ENCODE measurements around the gene LRRFIP1.
"Not testable (repeated sequence)": the region's sequence is repeated elsewhere in the genome, so short reads cannot be mapped to it uniquely, and the experiment has no call there.

The LRRFIP1 gene

GRCh38 chr2:237765875-237766274 lies 138.5 kb downstream of the LRRFIP1 start:
- no peak for DNase-seq (ENCODE audit: low read depth in 1 of 2, low spot score in 1 of 2)

DNA sequence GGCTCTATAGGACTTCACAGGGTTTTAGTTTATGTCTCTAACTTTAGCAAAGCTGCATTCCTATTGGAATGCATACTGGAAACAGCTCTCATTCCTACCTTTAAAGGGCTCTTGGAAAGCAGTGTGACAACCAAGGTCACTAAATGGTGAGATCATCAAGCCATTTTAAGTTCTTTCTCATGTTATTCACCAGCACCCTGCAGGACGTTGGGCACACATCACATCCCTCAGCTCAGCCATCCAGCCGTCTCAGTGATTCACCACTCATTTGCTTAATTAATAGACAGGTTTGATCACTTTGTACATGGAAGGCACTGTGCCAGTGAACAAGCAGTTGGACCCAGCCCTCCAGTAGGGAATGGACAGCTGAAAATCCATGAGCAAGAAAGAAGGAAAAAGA lies 139.0 kb downstream of the LRRFIP1 start:
- no peak for DNase-seq (ENCODE audit: low read depth in 1 of 2, low spot score in 1 of 2)

- DNase-seq (ENCODE audit: low read depth in 1 of 2, low spot score in 1 of 2) = no peak
These were observed 145.1 kb downstream of the LRRFIP1 start for GRCh38 chr2:237772513-237772912.

GRCh38 chr2:237773826-237774225 lies 146.4 kb downstream of the LRRFIP1 start:
- DNase-seq (ENCODE audit: low read depth in 1 of 2, low spot score in 1 of 2) = no peak

DNA sequence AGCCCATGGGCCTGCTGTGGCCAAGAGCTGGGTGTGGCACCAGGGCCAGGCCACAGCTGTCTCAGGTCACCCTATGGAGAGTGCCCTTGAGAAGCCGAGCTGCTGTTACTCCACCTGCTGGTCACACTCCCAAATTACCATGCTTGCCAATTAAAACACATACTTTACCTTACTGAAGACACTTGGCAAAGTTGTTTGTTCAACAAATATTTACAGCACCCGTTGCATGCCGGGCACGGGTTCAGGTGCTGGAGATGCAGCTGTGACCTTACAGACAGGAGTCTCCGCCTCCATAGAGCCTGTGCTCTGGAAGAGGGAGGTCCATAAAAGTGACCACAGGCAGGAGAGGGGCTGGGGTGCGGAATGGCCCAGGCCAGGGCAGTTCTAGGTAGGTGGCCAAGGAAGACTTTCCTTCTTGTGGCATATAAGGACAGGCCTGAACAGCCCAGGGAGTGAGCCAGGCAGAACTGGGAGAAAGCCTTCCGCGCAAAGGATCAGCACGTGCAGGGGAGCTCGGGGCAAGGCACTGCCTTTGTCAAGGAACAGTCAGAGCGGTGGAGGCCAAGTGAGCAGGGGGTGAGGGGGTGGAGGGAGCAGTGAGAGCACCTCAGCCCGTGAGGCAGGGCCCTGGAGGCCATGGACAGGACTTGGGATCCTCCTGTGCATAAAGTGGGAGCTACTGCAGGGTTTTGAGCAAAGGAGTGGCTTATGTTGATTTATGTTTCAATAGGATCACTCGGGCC lies 147.6 kb downstream of the LRRFIP1 start:
- DNase-seq (ENCODE audit: low read depth in 1 of 2, low spot score in 1 of 2) = peak in 1 of 2 donors; percentile 8

GRCh38 chr2:237779521-237779920 lies 152.1 kb downstream of the LRRFIP1 start:
- no peak for DNase-seq (ENCODE audit: low read depth in 1 of 2, low spot score in 1 of 2)

GRCh38 chr2:237782181-237782580 lies 154.8 kb downstream of the LRRFIP1 start:
- DNase-seq (ENCODE audit: low read depth in 1 of 2, low spot score in 1 of 2) = no peak

GRCh38 chr2:237783678-237784077 lies 156.3 kb downstream of the LRRFIP1 start:
- not testable (repeated sequence) for DNase-seq (ENCODE audit: low read depth in 1 of 2, low spot score in 1 of 2)

- no peak for DNase-seq (ENCODE audit: low read depth in 1 of 2, low spot score in 1 of 2)
These were observed 159.5 kb downstream of the LRRFIP1 start for GRCh38 chr2:237786936-237787335.

GRCh38 chr2:237790353-237790752 lies 163.0 kb downstream of the LRRFIP1 start:
- no peak for DNase-seq (ENCODE audit: low read depth in 1 of 2, low spot score in 1 of 2)

DNA sequence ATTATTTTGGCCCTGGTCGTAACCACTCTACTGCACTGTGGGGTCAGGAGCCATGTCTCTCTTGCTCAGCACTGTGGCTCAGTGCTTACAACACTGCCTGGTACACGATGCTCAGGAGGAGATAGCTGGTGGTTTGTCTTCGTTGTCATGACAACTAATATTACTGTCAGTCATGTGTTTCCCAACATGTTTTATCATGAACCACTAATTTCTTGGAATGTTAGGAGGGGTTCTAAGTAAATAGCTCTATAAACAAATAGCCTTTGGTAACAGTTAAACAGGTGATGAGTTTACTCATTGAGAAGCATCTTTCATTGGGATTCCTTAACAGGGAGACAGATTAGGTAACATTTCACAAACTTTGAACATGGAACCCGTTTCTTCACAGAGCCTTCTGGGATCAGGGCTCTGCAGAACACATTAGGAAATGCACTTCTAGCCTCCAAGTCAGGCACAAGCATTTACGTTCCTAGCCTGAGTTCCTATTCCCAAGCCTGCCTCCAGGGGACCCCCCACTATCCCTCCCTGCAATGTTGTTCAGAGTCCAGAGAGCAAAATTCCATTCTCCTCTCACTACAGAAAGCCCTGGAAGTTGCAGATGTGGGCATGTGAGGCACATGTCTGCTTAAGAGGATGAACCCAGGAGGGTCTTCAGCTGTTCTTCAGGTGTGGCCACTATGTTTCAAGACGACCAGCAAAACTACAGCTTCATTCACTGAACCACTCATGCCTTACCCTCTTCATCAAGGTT lies 164.8 kb downstream of the LRRFIP1 start:
- DNase-seq (ENCODE audit: low read depth in 1 of 2, low spot score in 1 of 2) = no peak

GRCh38 chr2:237797253-237797652 lies 169.9 kb downstream of the LRRFIP1 start:
- no peak for DNase-seq (ENCODE audit: low read depth in 1 of 2, low spot score in 1 of 2)

GRCh38 chr2:237798236-237799059 lies 171.1 kb downstream of the LRRFIP1 start, which contains the start of gene RBM44:
RBM44 (plus strand) TSS chr2:237798779; CDS start chr2:237813610, 14,831 bp downstream.
- no peak for DNase-seq (ENCODE audit: low read depth in 1 of 2, low spot score in 1 of 2)

DNA sequence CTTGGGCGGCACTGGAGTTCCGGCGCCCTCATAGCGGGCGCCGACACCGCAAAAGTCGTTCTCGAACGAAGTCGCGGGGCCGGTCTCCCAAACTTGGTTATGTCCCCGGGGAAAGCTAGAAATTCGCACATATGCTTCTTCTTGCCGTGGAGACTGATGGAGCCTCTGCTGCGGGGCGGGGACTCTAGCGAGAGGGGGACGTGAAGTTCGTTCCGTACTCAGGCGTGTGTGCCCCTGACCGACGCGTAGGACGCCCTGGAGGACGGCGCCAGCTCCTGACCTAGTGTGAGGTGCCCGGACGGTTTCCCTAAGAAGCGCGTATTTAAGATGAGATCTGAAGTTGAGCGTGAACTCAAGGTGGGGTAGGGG lies 171.7 kb downstream of the LRRFIP1 start:
- no peak for DNase-seq (ENCODE audit: low read depth in 1 of 2, low spot score in 1 of 2)

- no peak for DNase-seq (ENCODE audit: low read depth in 1 of 2, low spot score in 1 of 2)
These were observed 174.1 kb downstream of the LRRFIP1 start for GRCh38 chr2:237801466-237801865.

- DNase-seq (ENCODE audit: low read depth in 1 of 2, low spot score in 1 of 2) = no peak
These were observed 178.9 kb downstream of the LRRFIP1 start for GRCh38 chr2:237806334-237806733.

- no peak for DNase-seq (ENCODE audit: low read depth in 1 of 2, low spot score in 1 of 2)
These were observed 188.2 kb downstream of the LRRFIP1 start for GRCh38 chr2:237815637-237816036.

DNA sequence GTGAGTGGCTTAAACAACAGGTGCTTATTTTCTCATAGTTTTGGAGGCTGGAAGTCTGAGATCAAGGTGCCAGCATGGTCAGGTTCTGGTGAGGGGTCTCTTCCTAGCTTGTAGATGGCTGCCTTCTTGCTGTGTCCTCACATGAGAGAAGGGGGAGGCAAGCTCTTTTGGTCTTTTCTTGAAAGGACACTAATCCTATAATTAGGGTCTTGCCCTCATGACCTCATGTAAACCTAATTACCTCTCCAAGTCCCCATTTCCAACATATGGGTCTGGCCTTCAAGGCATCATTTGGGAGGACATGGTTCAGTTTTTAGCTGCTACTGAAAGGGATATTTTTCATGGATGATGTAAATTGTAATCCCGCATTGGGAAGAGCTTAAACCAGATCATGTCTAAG lies 189.1 kb downstream of the LRRFIP1 start:
- no peak for DNase-seq (ENCODE audit: low read depth in 1 of 2, low spot score in 1 of 2)

- DNase-seq (ENCODE audit: low read depth in 1 of 2, low spot score in 1 of 2) = no peak
These were observed 190.7 kb downstream of the LRRFIP1 start for GRCh38 chr2:237818066-237818473.

DNA sequence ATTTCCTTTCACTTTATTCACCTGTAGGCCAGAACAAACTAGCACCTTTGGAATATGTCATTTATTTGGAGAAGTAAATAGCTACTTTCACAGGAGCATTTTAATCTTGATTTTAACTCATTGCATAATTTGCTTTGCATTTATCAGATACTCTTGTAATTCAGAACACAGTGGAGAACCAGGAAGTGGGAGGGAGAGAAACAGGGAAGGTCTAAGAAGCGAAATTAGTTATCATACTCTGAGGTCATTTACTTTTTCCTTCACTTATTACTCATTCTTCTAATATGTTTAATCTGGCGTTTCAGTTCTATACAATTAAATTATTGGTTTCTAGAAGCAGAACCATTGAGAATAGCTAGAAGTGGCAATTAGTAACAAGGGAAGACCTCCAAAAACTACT lies 191.8 kb downstream of the LRRFIP1 start:
- DNase-seq (ENCODE audit: low read depth in 1 of 2, low spot score in 1 of 2) = no peak

GRCh38 chr2:237820421-237820820 lies 193.0 kb downstream of the LRRFIP1 start:
- DNase-seq (ENCODE audit: low read depth in 1 of 2, low spot score in 1 of 2) = no peak

- DNase-seq (ENCODE audit: low read depth in 1 of 2, low spot score in 1 of 2) = no peak
These were observed 196.2 kb downstream of the LRRFIP1 start for GRCh38 chr2:237823544-237823943.

All from stimulated activated CD4-positive, alpha-beta T cell treated with anti-CD3 and anti-CD28 coated beads, Interleukin-15, amount 100 ng/mL, for 1 hour (primary cell).